GM18517 (cell line): ENCODE measurements around the gene MARCO.

Source experiments
- ATAC-seq: cut with Tn5 transposase; IDR thresholded peaks from one replicate; pipeline ENCODE4 v1.9.1; 2021; ENCODE audit warnings: mild to moderate bottlenecking, moderate library complexity; ENCODE audit not compliant: unreplicated experiment

MARCO gene, protein sequence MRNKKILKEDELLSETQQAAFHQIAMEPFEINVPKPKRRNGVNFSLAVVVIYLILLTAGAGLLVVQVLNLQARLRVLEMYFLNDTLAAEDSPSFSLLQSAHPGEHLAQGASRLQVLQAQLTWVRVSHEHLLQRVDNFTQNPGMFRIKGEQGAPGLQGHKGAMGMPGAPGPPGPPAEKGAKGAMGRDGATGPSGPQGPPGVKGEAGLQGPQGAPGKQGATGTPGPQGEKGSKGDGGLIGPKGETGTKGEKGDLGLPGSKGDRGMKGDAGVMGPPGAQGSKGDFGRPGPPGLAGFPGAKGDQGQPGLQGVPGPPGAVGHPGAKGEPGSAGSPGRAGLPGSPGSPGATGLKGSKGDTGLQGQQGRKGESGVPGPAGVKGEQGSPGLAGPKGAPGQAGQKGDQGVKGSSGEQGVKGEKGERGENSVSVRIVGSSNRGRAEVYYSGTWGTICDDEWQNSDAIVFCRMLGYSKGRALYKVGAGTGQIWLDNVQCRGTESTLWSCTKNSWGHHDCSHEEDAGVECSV

GRCh38 chr2:118942031-118942430 lies at the start of gene MARCO:
TSS of gene MARCO (plus strand) at chr2:118942194. CDS start at chr2:118942301, 107 bp downstream.
- ATAC-seq, result no peak

GRCh38 chr2:118893100-118893499 lies 48.9 kb upstream of the MARCO start:
- no peak for ATAC-seq

DNA sequence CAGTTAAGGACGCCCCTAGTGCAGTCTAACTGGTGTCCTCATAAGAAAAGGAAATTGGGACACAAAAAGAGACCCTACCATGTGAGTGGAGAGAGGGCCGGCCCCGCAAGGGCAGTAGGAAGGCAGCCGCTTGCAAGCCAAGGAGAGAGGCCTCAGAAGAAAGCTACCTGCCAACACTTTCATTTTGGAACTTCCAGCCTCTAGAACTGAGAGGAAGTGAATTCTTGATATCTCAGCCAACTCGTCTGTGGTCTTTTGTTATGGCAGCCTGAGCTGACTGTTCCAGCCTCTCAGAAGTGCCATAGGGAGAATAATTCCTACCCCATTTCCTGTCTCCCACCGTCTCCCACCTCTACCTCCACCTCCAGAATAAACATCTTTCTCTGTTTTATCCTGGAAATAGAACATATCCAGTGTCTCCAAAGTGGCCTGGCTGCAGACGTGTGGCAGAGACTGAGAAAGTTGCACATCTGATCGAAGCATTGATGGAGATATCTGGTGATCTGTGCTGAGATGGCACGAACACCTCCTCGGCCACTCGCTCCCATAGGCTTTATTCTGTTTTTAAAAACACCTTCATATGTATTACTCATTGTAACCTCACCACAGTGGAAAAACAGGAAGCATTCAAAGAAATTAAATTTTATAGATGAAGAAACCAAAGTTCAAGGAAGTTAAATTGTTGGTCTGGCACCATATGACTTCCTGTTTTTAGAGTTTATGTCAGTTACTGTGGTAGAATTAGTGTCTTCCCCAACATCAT lies 39.5 kb upstream of the MARCO start:
- ATAC-seq, result no peak

GRCh38 chr2:118903029-118903351 lies 39.0 kb upstream of the MARCO start:
- ATAC-seq, result no peak

DNA sequence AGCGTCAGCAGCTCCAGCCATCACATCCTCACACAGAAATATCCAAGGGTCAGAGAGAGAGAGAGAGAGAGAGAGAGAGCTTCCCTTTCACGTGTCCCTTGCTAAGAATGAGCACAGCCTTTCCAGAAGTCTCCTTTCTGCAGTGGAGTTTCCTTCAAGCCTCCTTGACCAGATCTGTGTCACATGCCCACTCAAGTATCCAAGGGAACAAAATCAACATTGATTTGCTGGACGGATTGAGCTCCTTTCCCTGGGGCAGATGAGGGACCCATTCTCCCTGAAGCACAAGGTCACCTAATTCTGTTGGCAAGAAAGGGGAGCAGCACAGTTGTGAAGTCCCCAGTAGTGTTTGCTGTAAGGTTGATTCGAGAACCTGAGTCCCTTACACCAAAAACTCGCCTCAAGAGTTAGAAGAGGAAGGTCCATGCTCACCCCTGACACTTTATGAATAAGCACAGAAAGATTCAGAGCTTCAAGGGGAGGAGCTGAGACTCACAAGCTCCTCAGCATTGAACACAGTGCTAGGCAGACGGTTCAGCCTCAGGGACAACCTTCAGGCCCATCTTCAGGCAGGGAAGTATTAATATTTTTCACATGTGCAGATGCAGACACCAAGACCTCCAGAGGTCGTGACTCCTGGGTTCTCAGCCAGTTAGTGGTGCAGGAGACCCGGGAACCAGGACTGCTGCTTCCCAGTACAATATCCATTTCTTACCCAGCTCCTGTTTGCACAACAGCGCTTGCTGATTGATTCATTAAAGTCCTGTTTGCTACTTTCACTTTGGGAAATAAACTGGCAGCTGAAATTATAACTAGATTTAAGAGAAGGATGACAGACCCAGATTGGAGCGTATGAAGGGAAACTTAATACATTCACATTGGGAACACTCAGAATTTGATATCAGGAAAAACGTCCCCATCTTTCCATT lies 38.2 kb upstream of the MARCO start:
- no peak for ATAC-seq

DNA sequence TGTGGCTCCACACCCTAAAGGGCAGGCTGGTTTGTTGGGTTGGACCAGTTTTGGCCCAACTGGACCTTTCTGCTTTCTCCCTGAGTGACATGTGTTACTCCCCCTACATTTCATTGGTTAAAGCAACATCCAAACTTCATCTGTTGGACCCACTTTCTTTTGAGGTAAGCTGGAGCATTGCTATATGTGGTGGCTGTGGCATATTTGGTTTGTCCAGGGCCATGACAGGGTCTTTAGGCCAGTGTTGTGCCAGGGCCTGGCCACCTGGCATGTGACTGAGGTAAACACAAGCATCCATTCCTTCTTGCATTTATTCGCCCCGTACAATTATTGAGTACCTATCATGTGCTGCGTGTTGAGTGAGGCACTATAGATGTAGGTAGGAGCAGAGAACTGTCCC lies 36.8 kb upstream of the MARCO start:
- no peak for ATAC-seq

- no peak for ATAC-seq
Measured at GRCh38 chr2:118906186-118906585, 35.8 kb upstream of the MARCO start.

- no peak for ATAC-seq
Measured at GRCh38 chr2:118907759-118908158, 34.2 kb upstream of the MARCO start.

DNA sequence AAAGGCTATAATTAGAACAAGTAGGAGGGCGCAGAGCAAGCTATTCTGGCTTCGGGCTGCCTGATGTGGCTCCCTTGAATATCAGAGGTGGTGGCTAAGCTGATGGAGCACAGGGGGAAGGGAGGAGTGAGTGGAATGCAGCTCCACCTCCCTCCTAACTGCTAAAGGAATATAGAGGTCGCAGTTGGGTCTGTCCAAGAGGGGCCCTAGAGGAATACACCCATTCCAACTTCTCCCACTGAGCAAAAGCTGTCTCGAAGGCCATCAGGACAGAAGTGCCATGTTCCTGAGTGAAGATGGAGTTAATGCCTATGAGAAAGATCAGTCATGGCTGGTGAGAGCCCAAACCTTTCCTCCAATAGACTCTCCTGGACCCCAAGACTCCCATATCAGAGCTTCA lies 32.8 kb upstream of the MARCO start:
- no peak for ATAC-seq

- no peak for ATAC-seq
Measured at GRCh38 chr2:118911166-118911856, 30.7 kb upstream of the MARCO start.

DNA sequence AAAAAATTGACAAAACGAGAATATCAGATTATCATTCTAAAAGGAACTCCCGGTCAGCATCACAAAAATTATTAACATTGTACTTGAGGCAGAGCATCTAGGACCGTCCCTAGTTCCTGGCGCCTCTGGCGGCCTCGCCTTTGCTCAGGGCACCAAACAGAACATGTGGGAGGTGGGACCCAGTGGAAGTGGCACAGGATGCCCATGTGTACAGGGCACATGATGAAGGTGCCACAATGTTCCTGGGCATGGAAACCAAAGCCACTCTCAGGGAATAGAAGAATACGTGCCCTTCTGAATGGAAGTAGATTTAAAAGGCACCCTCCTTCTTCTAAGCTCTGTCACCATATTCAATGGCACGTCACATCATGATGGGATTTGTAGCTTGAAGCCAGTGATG lies 30.1 kb upstream of the MARCO start:
- no peak for ATAC-seq

DNA sequence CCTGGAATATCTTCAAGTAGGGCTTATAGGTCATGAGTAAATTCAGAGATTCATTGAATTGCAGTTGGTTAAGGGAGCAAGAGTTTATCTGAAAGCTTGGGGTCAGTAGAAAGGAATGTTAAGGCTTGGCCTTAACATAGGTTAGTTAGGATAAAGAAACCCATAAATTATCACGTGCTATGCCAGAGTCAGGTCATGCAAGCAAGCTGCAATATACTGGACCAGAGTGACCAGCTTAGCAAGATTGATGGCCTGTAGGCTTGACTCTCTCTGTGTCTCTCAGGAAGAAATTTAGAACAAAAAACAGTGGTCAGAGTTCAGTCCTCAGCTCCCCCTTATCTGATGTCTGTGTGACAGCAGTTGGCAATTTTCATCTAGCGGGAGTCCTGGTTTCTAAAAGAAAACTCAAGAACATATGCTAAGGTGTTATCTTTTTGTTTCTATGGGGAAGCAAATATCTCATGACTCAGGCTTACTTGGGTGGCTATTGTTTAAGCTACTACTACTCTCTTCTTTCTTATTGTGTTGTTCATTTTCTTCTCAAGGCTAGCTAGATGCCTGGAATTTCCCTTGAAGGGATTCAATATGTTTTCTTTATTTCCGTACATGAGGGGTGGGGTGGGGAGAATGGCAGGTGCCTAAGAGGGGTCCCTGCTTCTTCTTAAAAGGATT lies 28.7 kb upstream of the MARCO start:
- ATAC-seq, result no peak

GRCh38 chr2:118913803-118914645 lies 28.0 kb upstream of the MARCO start:
- ATAC-seq, result no peak

- no peak for ATAC-seq
Measured at GRCh38 chr2:118914721-118915453, 27.1 kb upstream of the MARCO start.

- no peak for ATAC-seq
Measured at GRCh38 chr2:118918017-118918416, 24.0 kb upstream of the MARCO start.

DNA sequence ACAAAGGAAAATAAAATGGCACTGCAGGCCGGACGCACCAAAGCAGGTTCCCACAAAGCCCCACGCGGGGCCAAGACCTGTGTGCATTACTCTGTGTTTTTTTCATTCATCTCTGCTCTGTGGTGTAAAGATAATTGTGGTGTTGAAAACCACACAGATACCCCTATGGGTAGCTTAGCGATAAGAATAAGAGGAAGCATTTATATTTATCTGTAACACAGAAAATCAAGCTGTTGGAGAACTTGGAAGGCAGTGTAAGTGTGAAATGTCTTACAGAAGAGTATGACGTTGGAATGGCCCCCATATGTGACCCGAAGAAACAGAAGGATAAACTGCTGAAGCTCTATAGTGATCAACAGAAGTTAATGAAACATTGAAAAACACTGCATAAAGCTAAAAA lies 20.3 kb upstream of the MARCO start:
- ATAC-seq, result no peak

DNA sequence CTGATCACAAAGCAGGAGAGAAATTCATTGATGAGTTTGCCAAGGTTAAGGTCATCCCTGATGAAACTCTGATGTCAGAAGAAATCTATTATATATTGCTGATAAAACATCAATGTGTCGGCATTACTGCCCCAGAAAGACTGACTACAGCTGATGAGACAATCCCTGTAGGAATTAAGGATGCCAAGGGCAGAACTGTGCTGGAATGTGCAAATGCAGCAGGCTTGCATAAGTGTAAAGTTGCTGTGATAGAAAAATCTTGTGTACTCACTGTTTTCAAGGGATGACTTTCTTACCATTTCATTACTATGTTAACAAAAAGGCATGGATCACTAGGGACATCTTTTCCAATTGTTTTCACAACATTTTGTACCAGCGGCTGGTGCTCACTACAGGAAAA lies 19.7 kb upstream of the MARCO start:
- ATAC-seq, result no peak

GRCh38 chr2:118923371-118923770 lies 18.6 kb upstream of the MARCO start:
- ATAC-seq, result no peak
